Gastrocnemius medialis (tissue), 4 donors: ENCODE measurements around the gene TLE4. TPM values are rescaled to one million over a fixed set of nuclear protein-coding genes. Genes with fewer than 3 reads are reported as not detected.

Experiments
- ATAC-seq, 2 donors: fragments of 150-250 bp; one replicate each; pipeline ENCODE4 v1.9.1; 2016
- DNase-seq, 2 donors: peaks; one replicate each; pipeline ENCODE4 v3.0.0-alpha.2; 2019
- H3K27ac ChIP-seq, 4 donors: fragments of 200-600 bp; sonication (generic); 1 replicate in 1 of 4; 2 replicates in 3 of 4; pipeline ENCODE4 v1.5.1; 2016 to 2018; ENCODE audit warnings: mild to moderate bottlenecking in 2 of 4, moderate library complexity in 1 of 4
- H3K27me3 ChIP-seq, 3 donors: fragments of 200-600 bp; sonication (generic) in 2 of 3; 1 replicate in 1 of 3; 2 replicates in 2 of 3; pipeline versions ENCODE4 v1.5.1 to v1.6.0; 2016 to 2019; ENCODE audit warnings: mild to moderate bottlenecking in 1 of 3, moderate library complexity in 1 of 3
- H3K36me3 ChIP-seq, 2 donors: fragments of 200-600 bp; sonication (generic) in 1 of 2; one replicate each; pipeline ENCODE4 v1.5.1; 2017 to 2018
- H3K4me1 ChIP-seq, 2 donors: fragments of 200-600 bp; sonication (generic) in 1 of 2; one replicate each; pipeline ENCODE4 v1.5.1; 2016 to 2017; ENCODE audit warnings: mild to moderate bottlenecking in 2 of 2
- H3K4me3 ChIP-seq, 4 donors: fragments of 200-600 bp; sonication (generic) in 3 of 4; 1 replicate in 1 of 4; 2 replicates in 3 of 4; pipeline ENCODE4 v1.5.1; 2016 to 2019; ENCODE audit warnings: mild to moderate bottlenecking in 2 of 4
- H3K9me3 ChIP-seq, 3 donors: fragments of 200-600 bp; sonication (generic) in 2 of 3; 1 replicate in 1 of 3; 2 replicates in 2 of 3; pipeline ENCODE4 v1.5.1; 2016 to 2019
- POLR2A ChIP-seq, 2 donors: fragments of 450-650 bp; IDR thresholded peaks; one replicate each; pipeline ENCODE4 v1.6.1; 2017; ENCODE audit warnings: antibody characterized with exemption in 2 of 2, mild to moderate bottlenecking in 2 of 2, moderate library complexity in 2 of 2
- in situ Hi-C, 4 donors: fragments of 200-750 bp; cut with MboI; loops; one replicate each; pipeline versions ENCODE4 v1.15.0 to v1.8.0; 2017; ENCODE audit warnings: low sequenced_read_pairs in 4 of 4
- intact Hi-C: fragments of 100-400 bp; cut with DNase I; formaldehyde crosslinking; loops from one replicate; pipeline ENCODE4 v1.15.1; 2023; ENCODE audit warnings: low total_unique reads
- total RNA-seq, 4 donors: library from RNA; depleted of rRNA; stranded (reverse); fragments of >200 nt; gene quantifications; one replicate each; pipeline versions ENCODE4 v1.1.0 to v1.2.3, GENCODE V29; 2016
- TF ChIP-seq, protein P1 (sequence below), 5 experiments: fragments of 450-650 bp in 3 of 5; fragments of 200-600 bp in 2 of 5; sonication (generic) in 2 of 5; IDR thresholded peaks in 4 of 5; conservative IDR thresholded peaks in 1 of 5; 1 replicate in 4 of 5; 2 replicates in 1 of 5; pipeline ENCODE4 v1.5.1; 2016 to 2019; ENCODE audit warnings: antibody characterized with exemption in 5 of 5, mild to moderate bottlenecking in 3 of 5, moderate library complexity in 3 of 5

TLE4 gene
- total RNA-seq, 4 donors from 2014 or later = 30.1 to 64.6 (median 43.4) TPM

DNA sequence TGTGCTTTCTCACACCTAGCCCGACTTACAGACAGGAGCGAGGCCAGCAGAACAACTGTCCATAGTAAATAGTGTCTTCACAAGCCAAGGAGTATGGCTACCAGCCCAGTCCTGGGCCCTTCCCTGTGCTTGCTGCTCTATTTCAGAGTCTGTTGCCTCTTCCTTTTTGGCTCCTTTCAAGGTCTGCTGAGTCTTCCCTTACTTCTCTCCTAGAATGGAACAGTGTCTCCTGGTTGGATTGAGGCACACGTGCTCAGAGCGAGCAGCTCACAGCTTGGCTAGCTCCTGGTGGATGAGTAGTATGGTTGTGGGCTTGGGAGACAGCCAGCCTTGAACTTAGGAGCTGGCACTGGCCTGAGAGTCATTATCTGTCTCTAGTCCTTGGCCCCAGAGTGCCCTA, 72.8 kb downstream of the TLE4 start:
- no peaks in the 10 kb centered on the region for H3K9me3 ChIP-seq
- DNase-seq (peak; percentile 77 to 82), ATAC-seq (peak; percentile 97 to 98)
- TF ChIP-seq POLR2A (IDR thresholded peaks at IDR 0.05) = no peak
- TF ChIP-seq, protein P1, sequence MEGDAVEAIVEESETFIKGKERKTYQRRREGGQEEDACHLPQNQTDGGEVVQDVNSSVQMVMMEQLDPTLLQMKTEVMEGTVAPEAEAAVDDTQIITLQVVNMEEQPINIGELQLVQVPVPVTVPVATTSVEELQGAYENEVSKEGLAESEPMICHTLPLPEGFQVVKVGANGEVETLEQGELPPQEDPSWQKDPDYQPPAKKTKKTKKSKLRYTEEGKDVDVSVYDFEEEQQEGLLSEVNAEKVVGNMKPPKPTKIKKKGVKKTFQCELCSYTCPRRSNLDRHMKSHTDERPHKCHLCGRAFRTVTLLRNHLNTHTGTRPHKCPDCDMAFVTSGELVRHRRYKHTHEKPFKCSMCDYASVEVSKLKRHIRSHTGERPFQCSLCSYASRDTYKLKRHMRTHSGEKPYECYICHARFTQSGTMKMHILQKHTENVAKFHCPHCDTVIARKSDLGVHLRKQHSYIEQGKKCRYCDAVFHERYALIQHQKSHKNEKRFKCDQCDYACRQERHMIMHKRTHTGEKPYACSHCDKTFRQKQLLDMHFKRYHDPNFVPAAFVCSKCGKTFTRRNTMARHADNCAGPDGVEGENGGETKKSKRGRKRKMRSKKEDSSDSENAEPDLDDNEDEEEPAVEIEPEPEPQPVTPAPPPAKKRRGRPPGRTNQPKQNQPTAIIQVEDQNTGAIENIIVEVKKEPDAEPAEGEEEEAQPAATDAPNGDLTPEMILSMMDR (IDR thresholded peaks at IDR 0.05 in 4 of 5, conservative IDR thresholded peaks at IDR 0.05 in 1 of 5) = no peak
- H3K27me3 ChIP-seq = no peaks in the 10 kb centered on the region
- H3K4me3 ChIP-seq = no peak overlapping the region
- no peaks in the 10 kb centered on the region for H3K36me3 ChIP-seq
- in situ Hi-C loops (no loop called here), intact Hi-C loops (loop anchor here (5.0 kb wide), 1 partner anchor 38 kb away; no protein-coding TSS in a partner anchor)
- peaks cover 9 to 14% of the 10 kb centered on the region in 2 donors for H3K4me1 ChIP-seq
- peak overlapping the region; percentile 39 to 69 (median 49) for H3K27ac ChIP-seq

DNA sequence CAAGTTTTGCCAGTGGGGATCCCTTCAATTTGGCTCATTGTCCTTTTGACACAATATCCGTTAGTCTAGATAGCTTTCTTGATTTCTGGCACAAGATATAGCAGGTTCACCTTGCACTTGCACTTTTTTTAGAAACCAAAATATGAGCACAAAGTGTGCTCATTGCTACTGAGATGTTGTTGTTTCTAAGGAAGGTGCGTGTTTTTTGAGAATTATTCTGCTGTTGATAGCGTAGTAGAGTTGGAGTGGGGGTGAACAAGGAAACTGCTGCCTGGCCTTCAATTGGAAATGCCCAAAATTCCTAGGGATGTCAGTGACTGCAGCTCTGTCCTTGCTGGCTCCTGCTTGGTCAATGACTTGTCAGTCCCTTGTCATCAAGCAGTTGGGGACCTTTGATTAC, 73.3 kb downstream of the TLE4 start:
- no peak overlapping the region for H3K4me3 ChIP-seq
- TF ChIP-seq, protein P1 (IDR thresholded peaks at IDR 0.05 in 4 of 5, conservative IDR thresholded peaks at IDR 0.05 in 1 of 5) = no peak
- no peak for TF ChIP-seq POLR2A (IDR thresholded peaks at IDR 0.05)
- in situ Hi-C loops = no loop called here

DNA sequence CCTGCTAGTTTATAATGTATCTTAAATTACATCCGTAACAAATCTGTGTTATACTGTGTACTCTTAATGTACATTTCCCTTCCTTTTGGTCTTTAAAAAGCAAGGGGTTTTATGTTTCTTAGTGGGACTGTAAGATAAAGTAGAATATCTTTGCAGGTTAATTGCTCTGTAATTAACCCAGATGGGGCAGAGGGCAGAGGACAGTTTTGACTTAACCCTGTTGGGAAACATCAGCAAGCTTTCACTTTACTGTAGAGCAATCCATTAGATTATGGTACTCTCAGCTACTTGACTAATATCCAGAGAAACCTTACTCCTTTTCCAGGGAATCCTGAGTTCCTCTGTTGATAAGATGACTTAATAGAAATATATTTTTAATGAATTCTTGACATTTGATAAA, 74.3 kb downstream of the TLE4 start:
- TF ChIP-seq, protein P1 (IDR thresholded peaks at IDR 0.05 in 4 of 5, conservative IDR thresholded peaks at IDR 0.05 in 1 of 5) = no peak
- TF ChIP-seq POLR2A (IDR thresholded peaks at IDR 0.05) = no peak
- no peak for DNase-seq
- H3K27me3 ChIP-seq = no peaks in the 10 kb centered on the region
- ATAC-seq = no peak
- in situ Hi-C loops (no loop called here), intact Hi-C loops (no loop called here)
- no peaks in the 10 kb centered on the region for H3K36me3 ChIP-seq
- peaks cover 9 to 14% of the 10 kb centered on the region in 2 donors for H3K4me1 ChIP-seq
- no peak overlapping the region for H3K4me3 ChIP-seq
- no peak overlapping the region for H3K27ac ChIP-seq
- no peaks in the 10 kb centered on the region for H3K9me3 ChIP-seq

More for the DNA sequence above, 73.3 kb downstream of the TLE4 start:
- ATAC-seq (no peak), DNase-seq (no peak)
- Histone ChIP-seq H3K27me3 (no peaks in the 10 kb centered on the region), H3K9me3 (no peaks in the 10 kb centered on the region), H3K4me1 (peaks cover 9 to 14% of the 10 kb centered on the region in 2 donors), H3K27ac (peak overlapping the region; percentile 39 to 69 (median 49)), H3K36me3 (no peaks in the 10 kb centered on the region)
- intact Hi-C loops = no loop called here

DNA sequence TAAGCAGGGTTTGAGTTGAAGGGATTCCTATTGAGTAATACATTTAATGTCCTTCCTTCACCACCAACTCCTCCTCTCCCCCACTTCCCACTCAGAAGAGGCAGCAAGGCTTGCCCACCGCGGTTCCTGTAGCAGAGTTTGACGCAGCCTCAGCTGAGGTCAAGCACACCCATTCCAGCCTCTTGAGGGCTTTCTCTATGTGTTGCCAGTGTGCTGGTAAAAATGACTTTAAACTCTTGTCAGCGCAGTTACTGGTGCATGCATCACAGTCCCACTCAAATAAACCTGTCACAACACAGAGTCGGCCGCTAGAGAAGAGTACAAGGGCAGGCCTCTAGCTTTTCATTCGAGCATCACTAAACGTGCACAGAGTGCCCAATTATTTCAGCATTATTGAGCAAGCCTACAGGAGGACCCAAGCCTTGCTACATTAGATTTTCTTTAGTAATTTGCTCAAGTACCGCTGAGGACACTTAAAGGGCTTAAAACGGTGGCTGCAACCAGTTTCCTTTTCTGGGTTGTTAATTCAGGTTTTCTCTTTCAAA, 79.6 kb downstream of the TLE4 start:
- Histone ChIP-seq H3K27me3 (no peaks in the 10 kb centered on the region), H3K4me1 (no peaks in the 10 kb centered on the region), H3K4me3 (no peak overlapping the region), H3K27ac (no peak overlapping the region), H3K36me3 (peaks cover 0 to 7% of the 10 kb centered on the region in 2 donors), H3K9me3 (no peaks in the 10 kb centered on the region)
- in situ Hi-C loops = loop anchor here in 1 of 4 donors (25.0 kb wide), 1 partner anchor 111 kb away; no protein-coding TSS in a partner anchor
- intact Hi-C loops = no loop called here
- ATAC-seq (no peak), DNase-seq (no peak)
- TF ChIP-seq POLR2A (IDR thresholded peaks at IDR 0.05) = no peak
- TF ChIP-seq, protein P1 (IDR thresholded peaks at IDR 0.05 in 4 of 5, conservative IDR thresholded peaks at IDR 0.05 in 1 of 5) = no peak
